GM21526 (cell line): ENCODE measurements around the gene SYNPO2.
"Not testable (repeated sequence)": the region's sequence is repeated elsewhere in the genome, so short reads cannot be mapped to it uniquely, and the experiment has no call there.

Source experiments
- ATAC-seq: cut with Tn5 transposase; IDR thresholded peaks from one replicate; pipeline ENCODE4 v1.9.1; 2021; ENCODE audit warnings: moderate library complexity; ENCODE audit not compliant: unreplicated experiment, low FRiP score

The SYNPO2 gene

GRCh38 chr4:118972167-118972566 lies 83.5 kb downstream of the SYNPO2 start:
- ATAC-seq = no peak

- no peak for ATAC-seq
Measured at GRCh38 chr4:118973295-118973694, 84.6 kb downstream of the SYNPO2 start.

- no peak for ATAC-seq
Measured at GRCh38 chr4:118974758-118975157, 86.1 kb downstream of the SYNPO2 start.

GRCh38 chr4:118975449-118976192 lies 87.0 kb downstream of the SYNPO2 start:
- ATAC-seq = no peak

GRCh38 chr4:118976193-118976560 lies 87.5 kb downstream of the SYNPO2 start:
- ATAC-seq = not testable (repeated sequence)

GRCh38 chr4:118977100-118977499 lies 88.4 kb downstream of the SYNPO2 start:
- not testable (repeated sequence) for ATAC-seq

GRCh38 chr4:118979712-118980111 lies 91.1 kb downstream of the SYNPO2 start:
- ATAC-seq = no peak

- ATAC-seq = no peak
Measured at GRCh38 chr4:118981171-118981838, 92.7 kb downstream of the SYNPO2 start.

GRCh38 chr4:118981839-118982381 lies 93.3 kb downstream of the SYNPO2 start:
- ATAC-seq = peak; percentile 92

- no peak for ATAC-seq
Measured at GRCh38 chr4:118983293-118983692, 94.6 kb downstream of the SYNPO2 start.

GRCh38 chr4:118983831-118984230 lies 95.2 kb downstream of the SYNPO2 start:
- no peak for ATAC-seq

GRCh38 chr4:118985170-118986000 lies 96.7 kb downstream of the SYNPO2 start:
- no peak for ATAC-seq

GRCh38 chr4:118987959-118988634 lies 99.4 kb downstream of the SYNPO2 start:
- ATAC-seq = no peak

GRCh38 chr4:118988635-118988972 lies 100.0 kb downstream of the SYNPO2 start:
- no peak for ATAC-seq

- no peak for ATAC-seq
Measured at GRCh38 chr4:118989098-118990080, 100.7 kb downstream of the SYNPO2 start.

- no peak for ATAC-seq
Measured at GRCh38 chr4:118991686-118992085, 103.0 kb downstream of the SYNPO2 start.

GRCh38 chr4:118992149-118992548 lies 103.5 kb downstream of the SYNPO2 start:
- no peak for ATAC-seq

- ATAC-seq = no peak
Measured at GRCh38 chr4:118993333-118993732, 104.7 kb downstream of the SYNPO2 start.

- ATAC-seq = no peak
Measured at GRCh38 chr4:118994030-118994429, 105.4 kb downstream of the SYNPO2 start.
